Duodenal mucosa (tissue), 2 donors: ENCODE measurements around the gene GET4.

Source experiments
- H3K27ac ChIP-seq: one replicate; pipeline ENCODE4 v1.7.0; 2013; ENCODE audit warnings: low read depth, low read length
- H3K27me3 ChIP-seq, 2 donors: one replicate each; pipeline ENCODE4 v1.7.0; 2013; ENCODE audit warnings: low read length in 2 of 2, control low read depth in 1 of 2; ENCODE audit not compliant: insufficient read depth in 2 of 2, control insufficient read depth in 1 of 2
- H3K36me3 ChIP-seq, 2 donors: one replicate each; pipeline ENCODE4 v1.7.0; 2013; ENCODE audit warnings: low read length in 2 of 2, control low read depth in 1 of 2; ENCODE audit not compliant: insufficient read depth in 2 of 2, control insufficient read depth in 1 of 2
- H3K4me1 ChIP-seq, 2 donors: one replicate each; pipeline ENCODE4 v1.7.0; 2013; ENCODE audit warnings: low read length in 2 of 2, control low read depth in 1 of 2; ENCODE audit not compliant: insufficient read depth in 2 of 2, control insufficient read depth in 1 of 2
- H3K4me3 ChIP-seq, 2 donors: one replicate each; pipeline ENCODE4 v1.7.0; 2013; ENCODE audit warnings: low read length in 2 of 2, low read depth in 1 of 2
- H3K9ac ChIP-seq, 2 donors: one replicate each; pipeline ENCODE4 v1.7.0; 2013; ENCODE audit warnings: low read length in 2 of 2, low read depth in 1 of 2
- H3K9me3 ChIP-seq, 2 donors: one replicate each; pipeline ENCODE4 v1.7.0; 2013; ENCODE audit warnings: low read length in 2 of 2, control low read depth in 1 of 2; ENCODE audit not compliant: control insufficient read depth in 1 of 2

GET4 gene

DNA sequence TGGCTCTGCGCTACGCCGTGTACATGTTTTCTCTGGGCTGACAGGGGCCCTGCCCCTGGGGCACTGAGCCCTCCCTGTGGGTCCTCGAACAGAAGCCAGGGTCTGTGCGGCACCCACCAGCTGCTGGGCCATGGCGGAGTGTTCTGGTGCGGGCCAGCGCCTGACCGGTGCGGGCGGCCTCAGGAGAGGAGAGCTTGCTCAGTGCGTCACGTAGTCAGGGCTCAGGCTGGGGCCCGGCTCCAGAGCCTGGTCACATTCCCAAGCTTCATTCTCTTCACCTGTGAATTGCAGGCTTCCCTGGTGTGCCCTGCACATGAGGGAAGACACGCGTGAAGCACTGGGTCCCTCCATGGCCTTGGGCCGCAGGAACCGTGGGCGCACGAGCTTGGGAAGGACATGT lies 15.5 kb downstream of the GET4 start:
- peaks cover 57 to 93% of the 10 kb centered on the region in 2 donors for H3K36me3 ChIP-seq

DNA sequence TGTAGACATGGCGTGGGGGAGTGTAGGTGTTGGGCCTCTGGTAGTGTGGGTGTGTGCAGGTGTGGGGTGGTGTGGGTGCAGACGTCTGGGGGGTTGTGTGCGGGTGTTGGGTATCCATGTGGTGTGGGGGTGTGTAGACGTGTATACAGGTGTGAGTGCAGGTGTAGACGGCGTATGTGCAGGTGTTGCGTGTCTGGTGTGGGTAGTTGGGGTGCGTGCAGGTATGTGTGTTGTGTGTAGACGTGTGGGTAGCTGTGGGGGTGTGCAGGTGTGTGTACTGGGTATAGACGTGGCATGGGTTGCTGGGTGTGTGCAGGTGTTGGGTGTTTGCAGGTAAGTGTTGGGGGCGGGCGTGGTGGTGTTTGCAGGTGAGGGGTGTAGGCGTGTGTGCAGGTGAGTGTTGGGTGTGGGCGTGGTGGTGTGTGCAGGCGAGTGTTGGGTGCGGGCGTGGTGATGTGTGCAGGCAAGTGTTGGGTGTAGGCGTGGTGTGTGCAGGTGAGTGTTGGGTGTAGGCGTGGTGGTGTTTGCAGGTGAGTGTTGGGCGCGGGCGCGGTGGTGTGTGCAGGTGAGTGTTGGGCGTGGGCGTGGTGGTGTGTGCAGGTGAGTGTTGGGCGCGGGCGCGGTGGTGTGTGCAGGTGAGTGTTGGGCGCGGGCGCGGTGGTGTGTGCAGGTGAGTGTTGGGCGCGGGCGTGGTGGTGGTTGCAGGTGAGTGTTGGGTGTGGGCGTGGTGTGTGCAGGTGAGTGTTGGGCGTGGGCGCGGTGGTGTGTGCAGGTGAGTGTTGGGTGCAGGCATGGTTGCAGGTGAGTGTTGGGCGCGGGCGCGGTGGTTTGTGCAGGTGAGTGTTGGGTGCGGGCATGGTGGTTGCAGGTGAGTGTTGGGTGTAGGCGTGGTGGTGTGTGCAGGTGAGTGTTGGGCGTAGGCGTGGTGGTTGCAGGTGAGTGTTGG lies 16.6 kb downstream of the GET4 start:
- Histone ChIP-seq H3K27me3 (no peaks in the 10 kb centered on the region), H3K4me3 (no peak overlapping the region), H3K9ac (no peak overlapping the region), H3K9me3 (no peaks in the 10 kb centered on the region), H3K36me3 (peaks cover 64 to 92% of the 10 kb centered on the region in 2 donors), H3K27ac (no peak overlapping the region), H3K4me1 (no peaks in the 10 kb centered on the region)

More for the DNA sequence above, 15.5 kb downstream of the GET4 start:
- H3K4me3 ChIP-seq: no peak overlapping the region
- H3K27me3 ChIP-seq: no peaks in the 10 kb centered on the region
- H3K9me3 ChIP-seq: no peaks in the 10 kb centered on the region
- H3K4me1 ChIP-seq: no peaks in the 10 kb centered on the region
- no peak overlapping the region for H3K9ac ChIP-seq
- H3K27ac ChIP-seq: no peak overlapping the region

DNA sequence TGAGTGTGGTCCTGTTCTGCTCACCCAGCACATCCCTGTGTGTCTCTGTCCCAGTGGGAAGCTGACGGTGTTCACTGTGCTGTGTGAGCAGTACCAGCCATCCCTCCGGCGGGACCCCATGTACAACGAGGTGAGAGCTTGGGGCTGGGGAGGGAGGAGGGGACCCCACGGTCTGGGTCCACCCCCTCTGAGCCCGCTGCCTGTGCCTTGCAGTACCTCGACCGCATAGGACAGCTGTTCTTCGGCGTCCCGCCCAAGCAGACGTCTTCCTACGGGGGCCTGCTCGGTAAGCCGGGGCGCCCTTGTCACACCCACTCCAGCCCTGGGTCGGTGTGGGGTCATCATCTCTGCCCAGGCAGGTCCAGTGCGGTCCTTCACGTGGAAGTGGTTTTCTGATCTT lies 17.3 kb downstream of the GET4 start:
- H3K9ac ChIP-seq: no peak overlapping the region
- H3K9me3 ChIP-seq: no peaks in the 10 kb centered on the region
- no peak overlapping the region for H3K27ac ChIP-seq
- H3K4me1 ChIP-seq: no peaks in the 10 kb centered on the region
- no peaks in the 10 kb centered on the region for H3K27me3 ChIP-seq
- no peak overlapping the region for H3K4me3 ChIP-seq
- peaks cover 65 to 91% of the 10 kb centered on the region in 2 donors for H3K36me3 ChIP-seq

DNA sequence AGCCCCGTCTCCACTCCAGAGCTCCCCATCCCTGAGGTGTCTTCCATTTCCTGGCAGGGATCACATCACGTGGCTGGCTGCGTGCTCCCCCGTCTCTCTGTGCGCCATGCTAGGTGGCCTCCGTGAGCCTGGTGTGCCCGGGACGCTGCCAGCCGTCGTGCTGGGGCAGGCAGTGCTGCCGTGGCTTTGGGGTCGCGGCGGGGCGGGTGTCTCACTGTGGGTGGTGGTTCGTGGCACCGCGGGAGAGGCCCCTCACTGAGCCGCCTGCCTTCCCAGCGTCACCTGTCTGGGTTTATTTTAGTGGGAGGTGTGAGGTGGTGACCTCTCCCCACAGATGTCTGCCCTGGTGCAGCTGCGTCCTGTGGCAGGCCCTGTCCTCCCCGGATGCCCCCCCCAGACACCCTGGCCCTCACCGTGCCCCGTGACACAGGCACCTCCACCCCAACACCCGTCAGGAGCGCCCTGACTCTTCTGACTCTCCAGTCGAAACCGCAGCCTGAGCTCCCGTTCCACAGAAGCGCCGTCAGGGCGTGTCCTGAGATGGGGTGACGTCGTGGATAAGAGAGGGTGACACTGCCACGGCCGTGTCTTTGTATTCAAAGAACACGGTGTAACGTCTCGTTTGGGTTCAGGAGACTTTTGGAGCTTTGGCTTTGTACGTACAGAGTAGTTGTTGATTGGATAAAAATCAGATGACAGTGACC lies 18.0 kb downstream of the GET4 start:
- Histone ChIP-seq H3K27ac (no peak overlapping the region), H3K4me3 (no peak overlapping the region), H3K9me3 (no peaks in the 10 kb centered on the region), H3K36me3 (peaks cover 69 to 91% of the 10 kb centered on the region in 2 donors), H3K4me1 (no peaks in the 10 kb centered on the region), H3K9ac (no peak overlapping the region), H3K27me3 (no peaks in the 10 kb centered on the region)

DNA sequence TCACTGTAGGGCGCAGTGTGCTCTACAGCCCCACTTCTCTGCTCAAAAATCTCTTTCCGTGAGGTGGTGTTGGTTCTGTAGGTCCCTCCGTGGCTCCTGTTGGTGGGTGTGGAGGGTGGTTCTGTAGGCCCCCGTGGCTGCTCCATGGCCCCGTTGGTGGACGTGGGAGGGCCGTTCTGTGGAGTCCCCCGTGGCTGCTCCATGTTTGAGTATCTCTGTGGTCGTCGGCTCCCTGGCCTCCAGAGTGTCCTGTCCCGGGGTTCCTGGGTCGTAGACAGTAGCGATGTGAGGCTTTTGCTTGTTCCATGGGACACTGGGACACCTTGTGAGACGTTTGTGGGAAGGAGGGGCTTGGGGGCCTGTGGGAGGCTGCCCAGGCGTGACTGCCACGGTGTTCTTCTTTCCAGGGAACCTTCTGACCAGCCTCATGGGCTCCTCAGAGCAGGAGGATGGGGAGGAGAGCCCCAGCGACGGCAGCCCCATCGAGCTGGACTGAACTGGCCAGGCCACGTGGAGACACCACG lies 18.6 kb downstream of the GET4 start:
- no peak overlapping the region for H3K9ac ChIP-seq
- H3K4me3 ChIP-seq: no peak overlapping the region
- no peaks in the 10 kb centered on the region for H3K27me3 ChIP-seq
- H3K9me3 ChIP-seq: no peaks in the 10 kb centered on the region
- no peaks in the 10 kb centered on the region for H3K4me1 ChIP-seq
- H3K27ac ChIP-seq: no peak overlapping the region
- peaks cover 69 to 94% of the 10 kb centered on the region in 2 donors for H3K36me3 ChIP-seq

DNA sequence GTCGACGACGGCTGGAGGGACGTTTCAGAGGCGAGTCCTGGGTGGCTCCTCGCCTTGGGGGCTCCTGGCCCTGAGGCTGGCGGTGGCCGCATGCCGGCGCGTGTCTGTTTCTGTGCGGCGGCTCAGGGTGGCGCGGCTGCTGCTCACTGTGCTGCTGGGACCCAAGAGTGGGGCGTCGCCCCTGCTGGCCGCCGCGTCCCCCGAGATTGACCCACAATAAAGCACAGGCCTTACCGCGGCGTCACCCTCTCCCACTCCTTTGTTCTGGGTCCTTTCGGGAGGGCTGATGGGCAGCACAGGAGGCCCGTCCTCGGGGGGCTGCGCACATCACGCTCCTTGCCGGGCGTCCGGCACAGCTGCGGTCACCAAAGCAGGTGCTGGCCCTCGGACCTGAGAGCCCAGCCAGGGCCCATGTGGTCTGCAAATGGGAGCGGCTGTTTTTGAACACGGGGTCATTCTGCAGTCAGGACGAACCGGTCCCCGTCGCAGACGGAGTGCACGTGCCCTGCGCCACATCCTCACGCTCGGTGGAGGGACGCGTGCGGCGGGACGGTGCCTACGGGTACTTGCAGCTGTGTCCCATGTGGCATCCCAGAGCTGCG lies 19.2 kb downstream of the GET4 start:
- Histone ChIP-seq H3K4me3 (no peak overlapping the region), H3K27ac (no peak overlapping the region), H3K36me3 (peaks cover 67 to 92% of the 10 kb centered on the region in 2 donors), H3K9me3 (no peaks in the 10 kb centered on the region), H3K9ac (no peak overlapping the region), H3K27me3 (no peaks in the 10 kb centered on the region), H3K4me1 (peaks cover 0 to under 1% of the 10 kb centered on the region in 2 donors)

DNA sequence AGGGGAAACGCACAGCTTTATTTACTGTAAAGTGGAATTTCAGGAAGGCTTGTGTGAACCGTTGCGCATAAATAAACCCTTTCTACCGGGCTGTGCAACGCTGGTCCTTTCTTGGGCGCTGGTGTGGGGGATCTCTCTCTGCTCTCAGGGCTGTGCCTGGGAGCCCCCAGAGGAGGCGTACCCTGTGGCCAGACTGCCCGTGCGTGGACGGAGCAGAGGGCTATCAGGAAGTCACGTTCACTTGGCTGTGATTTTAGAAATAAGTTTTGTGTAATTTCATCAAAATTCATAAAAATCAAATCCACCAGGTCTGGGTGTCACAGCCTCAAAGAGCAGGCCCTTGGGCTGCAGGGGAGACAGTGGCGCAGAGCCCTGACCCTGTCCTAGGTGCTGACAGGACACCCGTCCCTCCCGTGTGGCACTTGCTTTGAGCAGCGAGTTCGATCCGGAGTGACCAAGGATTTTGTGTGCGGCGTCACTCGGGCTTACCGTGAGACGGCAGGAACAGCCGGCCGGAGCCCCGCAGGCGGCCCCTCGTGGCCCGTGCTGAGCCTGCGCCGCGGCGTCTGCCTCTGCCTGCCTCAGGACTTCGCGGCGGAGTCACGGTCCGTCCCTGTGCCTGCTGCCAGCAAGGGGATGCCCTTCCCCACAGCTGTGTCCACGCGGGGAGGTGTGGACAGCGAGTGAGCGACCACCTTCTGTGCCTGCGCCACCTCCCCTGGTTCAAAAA lies 20.2 kb downstream of the GET4 start:
- no peak overlapping the region for H3K9ac ChIP-seq
- H3K36me3 ChIP-seq: peaks cover 60 to 82% of the 10 kb centered on the region in 2 donors
- H3K27me3 ChIP-seq: no peaks in the 10 kb centered on the region
- H3K4me1 ChIP-seq: peaks cover 0 to 8% of the 10 kb centered on the region in 2 donors
- H3K4me3 ChIP-seq: no peak overlapping the region
- no peaks in the 10 kb centered on the region for H3K9me3 ChIP-seq
- H3K27ac ChIP-seq: no peak overlapping the region

DNA sequence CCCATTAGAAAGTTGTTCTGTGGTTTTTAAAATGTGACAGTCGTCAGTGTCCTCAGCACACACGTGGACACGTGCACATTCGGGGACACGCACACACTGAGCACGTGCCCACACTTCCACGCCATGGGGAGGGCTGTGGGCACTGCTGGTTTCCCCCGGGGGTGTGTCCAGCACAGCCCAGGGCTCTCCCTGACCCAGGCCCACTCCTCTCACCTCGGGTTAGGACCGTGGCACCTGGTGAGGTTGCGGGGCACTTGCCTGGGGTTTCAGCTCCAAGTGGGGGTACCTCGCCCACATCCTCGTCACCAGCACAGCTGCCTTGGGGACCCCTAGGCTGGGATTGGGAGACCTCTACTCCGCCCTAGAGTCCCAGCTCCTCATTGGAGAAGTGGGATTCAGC lies 20.7 kb downstream of the GET4 start:
- Histone ChIP-seq H3K27me3 (no peaks in the 10 kb centered on the region), H3K27ac (no peak overlapping the region), H3K36me3 (peaks cover 54 to 76% of the 10 kb centered on the region in 2 donors), H3K9ac (no peak overlapping the region), H3K4me3 (no peak overlapping the region), H3K9me3 (no peaks in the 10 kb centered on the region), H3K4me1 (peaks cover 0 to 11% of the 10 kb centered on the region in 2 donors)

DNA sequence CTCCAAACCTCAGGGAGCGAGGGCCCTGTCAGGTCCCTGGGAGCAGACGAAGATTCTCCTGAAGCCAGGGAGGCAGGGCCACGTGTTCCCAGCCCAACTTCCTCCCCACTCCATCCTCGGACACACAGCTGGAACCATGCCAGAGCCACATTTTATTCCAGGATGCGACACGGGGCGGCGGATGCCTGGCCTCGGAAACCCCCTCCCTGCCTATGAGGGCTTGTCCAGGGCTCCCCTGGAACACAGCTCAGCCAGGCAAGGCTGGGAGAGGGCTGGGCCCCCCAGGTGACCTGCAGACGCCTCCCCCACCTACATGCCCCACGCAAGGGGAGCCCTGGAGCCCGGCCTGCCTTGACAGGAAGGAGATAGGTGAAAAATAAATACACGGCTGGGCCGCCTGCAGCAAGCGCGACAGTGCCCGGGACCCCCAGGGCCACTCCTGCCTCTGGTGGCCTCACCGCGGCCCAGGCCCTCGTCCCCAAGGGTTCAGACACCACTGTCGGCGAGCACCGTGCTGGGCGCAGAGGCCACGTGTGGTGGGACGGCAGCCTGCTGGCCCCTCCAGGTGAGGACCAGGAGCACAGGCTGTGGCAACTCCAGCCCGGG lies 21.5 kb downstream of the GET4 start:
- H3K9ac ChIP-seq: no peak overlapping the region
- H3K27ac ChIP-seq: no peak overlapping the region
- no peaks in the 10 kb centered on the region for H3K9me3 ChIP-seq
- H3K4me1 ChIP-seq: peaks cover 0 to 11% of the 10 kb centered on the region in 2 donors
- no peaks in the 10 kb centered on the region for H3K27me3 ChIP-seq
- no peak overlapping the region for H3K4me3 ChIP-seq
- H3K36me3 ChIP-seq: peaks cover 47 to 69% of the 10 kb centered on the region in 2 donors
